Neuronal stem cell (in vitro differentiated cells): ENCODE data around the gene SPSB3.
A peak's percentile ranks its signal among the peaks of the same experiment; 100 is the strongest.

Experiments used
- DNase-seq: peaks from one replicate; pipeline ENCODE4 v3.0.0-alpha.2; 2013; ENCODE audit warnings: low spot score
- H2AFZ ChIP-seq: one replicate; pipeline ENCODE4 v1.6.1; 2013; ENCODE audit warnings: mild to moderate bottlenecking, low read length, inconsistent platforms
- H2AK5ac ChIP-seq: 2 replicates; pipeline ENCODE4 v1.6.1; 2013; ENCODE audit warnings: low read depth, mild to moderate bottlenecking, inconsistent platforms, low read length, moderate library complexity, mixed read lengths
- H2BK120ac ChIP-seq: 2 replicates; pipeline ENCODE4 v1.6.1; 2013; ENCODE audit warnings: low read depth, mild to moderate bottlenecking, inconsistent platforms, low read length, moderate library complexity, mixed read lengths
- H2BK12ac ChIP-seq: one replicate; pipeline ENCODE4 v1.6.1; 2013; ENCODE audit warnings: low read length, inconsistent platforms
- H2BK15ac ChIP-seq: 2 replicates; pipeline ENCODE4 v1.6.1; 2013; ENCODE audit warnings: mild to moderate bottlenecking, low read length, inconsistent platforms, mixed read lengths
- H2BK5ac ChIP-seq: one replicate; pipeline ENCODE4 v1.6.1; 2013; ENCODE audit warnings: inconsistent platforms, mild to moderate bottlenecking, low read length, moderate library complexity
- H3K14ac ChIP-seq: one replicate; pipeline ENCODE4 v1.6.1; 2013; ENCODE audit warnings: low read length, inconsistent platforms
- H3K18ac ChIP-seq: 2 replicates; pipeline ENCODE4 v1.6.1; 2013; ENCODE audit warnings: low read length, inconsistent platforms
- H3K23ac ChIP-seq: 2 replicates; pipeline ENCODE4 v1.6.1; 2013; ENCODE audit warnings: low read depth, mild to moderate bottlenecking, mixed read lengths, low read length, inconsistent platforms; ENCODE audit not compliant: poor library complexity
- H3K27ac ChIP-seq: replicated peaks from 3 replicates; pipeline ENCODE4 v1.5.1; 2013; ENCODE audit warnings: low read length, inconsistent platforms
- H3K27me3 ChIP-seq, 3 experiments: 2 replicates each; pipeline ENCODE4 v1.6.1; 2013; ENCODE audit warnings: low read length in 3 of 3, mild to moderate bottlenecking in 2 of 3, inconsistent platforms in 1 of 3, low read depth in 1 of 3, mixed read lengths in 1 of 3, moderate library complexity in 1 of 3; ENCODE audit not compliant: control insufficient read depth in 3 of 3, insufficient read depth in 3 of 3
- H3K36me3 ChIP-seq, 2 donors: replicated peaks in 1 of 2; 2 replicates each; pipeline ENCODE4 v1.6.1; 2013; ENCODE audit warnings: low read length in 2 of 2; ENCODE audit not compliant: control insufficient read depth in 2 of 2, insufficient read depth in 2 of 2
- H3K4ac ChIP-seq: 2 replicates; pipeline ENCODE4 v1.6.1; 2013; ENCODE audit warnings: inconsistent platforms, mild to moderate bottlenecking, low read length, moderate library complexity
- H3K4me1 ChIP-seq, 2 donors: 1 replicate in 1 of 2; 2 replicates in 1 of 2; pipeline ENCODE4 v1.6.1; 2013; ENCODE audit warnings: low read length in 2 of 2, low read depth in 1 of 2; ENCODE audit not compliant: control insufficient read depth in 2 of 2, insufficient read depth in 1 of 2
- H3K4me2 ChIP-seq: one replicate; pipeline ENCODE4 v1.6.1; 2013; ENCODE audit warnings: mild to moderate bottlenecking, low read length, inconsistent platforms; ENCODE audit not compliant: insufficient read depth, poor library complexity, severe bottlenecking
- H3K4me3 ChIP-seq, 2 donors: 2 replicates each; pipeline ENCODE4 v1.5.1; 2013; ENCODE audit warnings: low read length in 2 of 2, mild to moderate bottlenecking in 2 of 2, inconsistent platforms in 1 of 2, moderate library complexity in 1 of 2
- H3K79me1 ChIP-seq: one replicate; pipeline ENCODE4 v1.6.1; 2013; ENCODE audit warnings: low read depth, mild to moderate bottlenecking, inconsistent platforms, low read length, moderate library complexity
- H3K9ac ChIP-seq: one replicate; pipeline ENCODE4 v1.6.1; 2013; ENCODE audit warnings: mild to moderate bottlenecking, low read depth, low read length, inconsistent platforms; ENCODE audit not compliant: poor library complexity
- H3K9me3 ChIP-seq, 2 donors: replicated peaks in 1 of 2; 2 replicates each; pipeline versions ENCODE3 to v1.6.1; 2013; ENCODE audit warnings: low read length in 2 of 2, mild to moderate bottlenecking in 2 of 2, inconsistent platforms in 1 of 2, low read depth in 1 of 2, mixed read lengths in 1 of 2, moderate library complexity in 1 of 2; ENCODE audit not compliant: control insufficient read depth in 2 of 2, insufficient read depth in 1 of 2
- H4K8ac ChIP-seq: one replicate; pipeline ENCODE4 v1.6.1; 2013; ENCODE audit warnings: low read depth, mild to moderate bottlenecking, inconsistent platforms, low read length, moderate library complexity
- H4K91ac ChIP-seq: one replicate; pipeline ENCODE4 v1.6.1; 2013; ENCODE audit warnings: low read length, low read depth, mild to moderate bottlenecking, inconsistent platforms; ENCODE audit not compliant: poor library complexity
- WGBS, 2 donors: extraction: QIAGEN DNeasy Blood & Tissue Kit; methylation state at CpG; one replicate each; pipeline ENCODE4 v1.1.7; 2013; ENCODE audit warnings: missing lambda C conversion rate in 2 of 2, mixed read lengths in 1 of 2; ENCODE audit not compliant: insufficient read length in 2 of 2, insufficient replicate concordance in 1 of 2; ENCODE audit errors: extremely low coverage in 2 of 2; 5-methylcytosine and 5-hydroxymethylcytosine counted together

The SPSB3 gene

DNA sequence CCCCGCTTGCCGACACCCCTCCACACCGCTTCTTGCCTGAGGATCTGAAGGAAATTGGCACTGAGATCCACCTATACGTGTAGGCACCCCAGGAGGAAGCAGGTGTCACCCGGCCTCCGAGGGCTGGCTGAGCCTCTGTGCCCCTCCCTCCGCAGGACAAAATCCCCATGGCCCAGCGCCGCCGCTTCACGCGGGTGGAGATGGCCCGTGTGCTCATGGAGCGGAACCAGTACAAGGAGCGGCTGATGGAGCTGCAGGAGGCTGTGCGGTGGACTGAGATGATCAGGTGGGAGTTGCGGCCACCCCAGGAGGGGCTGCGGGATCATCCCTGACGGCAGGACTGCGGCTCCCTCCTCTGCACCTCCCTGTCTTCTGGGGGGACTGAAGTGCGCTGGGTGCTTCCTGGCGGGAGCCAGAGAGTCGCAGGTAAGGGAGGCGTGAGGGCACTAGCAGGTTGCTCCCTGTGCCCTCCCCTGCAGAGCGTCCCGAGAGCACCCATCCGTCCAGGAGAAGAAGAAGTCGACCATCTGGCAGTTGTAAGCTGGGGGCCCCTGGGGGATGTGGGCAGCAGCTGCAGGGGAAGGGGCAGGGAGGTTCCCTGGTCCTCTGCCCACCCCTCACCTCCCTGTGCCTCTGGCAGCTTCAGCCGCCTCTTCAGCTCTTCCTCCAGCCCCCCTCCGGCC lies 20.0 kb downstream of the SPSB3 start:
- Histone ChIP-seq H3K14ac (no peak overlapping the region), H2BK12ac (no peak overlapping the region), H3K4ac (no peak overlapping the region), H3K18ac (no peak overlapping the region), H3K4me1 (peaks cover 0 to 11% of the 10 kb centered on the region in 2 donors), H3K23ac (peak overlapping the region; percentile 65), H4K8ac (no peak overlapping the region), H2AK5ac (no peak overlapping the region), H2BK5ac (no peak overlapping the region), H3K79me1 (no peaks in the 10 kb centered on the region), H3K9me3 (no peaks in the 10 kb centered on the region), H4K91ac (no peak overlapping the region), H3K36me3 (peaks cover 33 to 77% of the 10 kb centered on the region in 2 donors), H2AFZ (no peak overlapping the region), H2BK120ac (no peak overlapping the region), H2BK15ac (no peak overlapping the region), H3K4me3 (no peak overlapping the region), H3K27ac (no peak overlapping the region), H3K27me3 (no peaks in the 10 kb centered on the region), H3K4me2 (no peak overlapping the region), H3K9ac (peak overlapping the region; percentile 0)
- no CpG with 5 or more reads among the region's 30 CpGs for WGBS, 2 donors
- DNase-seq, result no peak

DNA sequence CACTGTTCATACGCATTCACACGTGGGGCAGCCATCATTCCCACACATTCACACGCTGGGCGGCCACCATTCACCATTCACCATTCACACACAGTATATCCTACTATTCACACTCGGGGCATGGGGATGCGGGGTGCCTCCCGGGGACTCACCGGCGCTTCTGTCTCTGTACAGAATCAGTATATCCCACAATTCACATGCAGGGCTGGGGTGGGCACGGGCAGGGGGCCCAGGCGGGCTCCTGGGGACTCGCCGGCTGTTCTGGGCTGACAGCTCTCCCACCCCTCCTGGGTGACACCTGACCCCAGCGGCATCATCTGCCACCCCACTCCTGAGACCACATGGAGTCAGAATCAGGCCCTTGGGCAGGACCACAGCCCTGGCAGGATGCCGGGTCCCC lies 20.6 kb downstream of the SPSB3 start:
- no peak overlapping the region for H3K27ac ChIP-seq
- H4K8ac ChIP-seq, result no peak overlapping the region
- H3K4me1 ChIP-seq, result peaks cover 0 to 11% of the 10 kb centered on the region in 2 donors
- no peaks in the 10 kb centered on the region for H3K79me1 ChIP-seq
- no peak overlapping the region for H2BK120ac ChIP-seq
- no peak overlapping the region for H3K4me3 ChIP-seq
- DNase-seq, result no peak
- H2BK15ac ChIP-seq, result no peak overlapping the region
- peaks cover 32 to 74% of the 10 kb centered on the region in 2 donors for H3K36me3 ChIP-seq
- H2AFZ ChIP-seq, result no peak overlapping the region
- WGBS, 2 donors, result no CpG with 5 or more reads among the region's 15 CpGs
- no peak overlapping the region for H2AK5ac ChIP-seq
- H4K91ac ChIP-seq, result no peak overlapping the region
- H3K9ac ChIP-seq, result peak overlapping the region; percentile 0
- H3K9me3 ChIP-seq, result no peaks in the 10 kb centered on the region
- H3K18ac ChIP-seq, result no peak overlapping the region
- H2BK12ac ChIP-seq, result no peak overlapping the region
- no peak overlapping the region for H3K23ac ChIP-seq
- no peak overlapping the region for H2BK5ac ChIP-seq
- H3K4ac ChIP-seq, result no peak overlapping the region
- H3K14ac ChIP-seq, result no peak overlapping the region
- no peak overlapping the region for H3K4me2 ChIP-seq
- H3K27me3 ChIP-seq, result no peaks in the 10 kb centered on the region

DNA sequence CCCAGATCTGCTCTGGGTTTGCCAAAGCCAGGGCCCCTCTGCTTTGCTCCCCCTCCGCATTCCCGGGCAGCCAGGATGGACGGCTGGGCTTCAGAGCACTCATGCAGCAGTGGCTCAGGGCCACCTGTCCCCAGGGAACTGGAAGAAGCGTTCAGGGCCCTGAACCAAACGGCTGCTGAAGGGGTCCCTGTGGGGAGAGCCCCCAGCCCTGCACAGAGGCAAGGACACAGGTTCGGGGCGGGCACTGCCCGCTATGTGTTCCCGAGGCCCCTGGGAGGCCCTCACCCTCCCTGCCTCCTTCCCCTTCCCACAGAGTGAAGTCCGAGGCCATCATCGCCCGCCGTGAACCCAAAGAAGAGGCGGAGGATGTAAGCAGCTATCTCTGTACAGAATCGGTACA lies 21.5 kb downstream of the SPSB3 start:
- no peaks in the 10 kb centered on the region for H3K9me3 ChIP-seq
- H3K14ac ChIP-seq, result no peak overlapping the region
- H3K79me1 ChIP-seq, result no peaks in the 10 kb centered on the region
- H3K27ac ChIP-seq, result no peak overlapping the region
- no peak overlapping the region for H4K8ac ChIP-seq
- no peak overlapping the region for H3K4me3 ChIP-seq
- peaks cover 31 to 72% of the 10 kb centered on the region in 2 donors for H3K36me3 ChIP-seq
- no peak overlapping the region for H3K4me2 ChIP-seq
- WGBS, 2 donors, result no CpG with 5 or more reads among the region's 15 CpGs
- H3K4ac ChIP-seq, result no peak overlapping the region
- H2BK15ac ChIP-seq, result no peak overlapping the region
- no peak overlapping the region for H3K9ac ChIP-seq
- DNase-seq, result no peak
- H4K91ac ChIP-seq, result no peak overlapping the region
- H2AFZ ChIP-seq, result no peak overlapping the region
- H3K27me3 ChIP-seq, result no peaks in the 10 kb centered on the region
- peaks cover 0 to 11% of the 10 kb centered on the region in 2 donors for H3K4me1 ChIP-seq
- no peak overlapping the region for H2BK120ac ChIP-seq
- H2BK5ac ChIP-seq, result no peak overlapping the region
- no peak overlapping the region for H3K18ac ChIP-seq
- H3K23ac ChIP-seq, result no peak overlapping the region
- no peak overlapping the region for H2BK12ac ChIP-seq
- no peak overlapping the region for H2AK5ac ChIP-seq

DNA sequence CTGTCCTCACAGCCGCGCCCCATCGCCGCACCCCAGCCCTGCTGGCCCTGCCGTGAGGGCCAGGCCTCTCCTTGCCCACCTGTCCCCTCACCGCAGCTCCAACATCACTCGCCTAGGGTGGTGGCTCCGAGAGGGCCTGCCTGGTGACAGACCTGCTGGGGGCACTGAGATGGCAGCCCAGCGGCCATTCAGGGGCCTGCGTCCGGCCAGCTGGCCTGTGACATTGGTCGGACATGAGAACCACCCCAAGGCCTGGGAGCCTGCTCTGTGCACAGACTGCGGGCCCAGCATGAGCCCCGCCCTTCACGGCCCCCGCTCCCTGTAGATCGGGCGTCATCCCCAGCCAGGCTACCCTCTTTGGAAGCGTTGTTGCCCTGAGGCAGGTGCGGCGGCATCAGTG lies 22.9 kb downstream of the SPSB3 start:
- no peak overlapping the region for H3K9ac ChIP-seq
- no peak overlapping the region for H3K4me3 ChIP-seq
- H3K79me1 ChIP-seq, result no peaks in the 10 kb centered on the region
- H3K4ac ChIP-seq, result no peak overlapping the region
- no peak overlapping the region for H3K4me2 ChIP-seq
- no peak overlapping the region for H2BK120ac ChIP-seq
- no peak overlapping the region for H2AK5ac ChIP-seq
- H3K27me3 ChIP-seq, result no peaks in the 10 kb centered on the region
- H3K27ac ChIP-seq, result no peak overlapping the region
- no peak overlapping the region for H2AFZ ChIP-seq
- DNase-seq, result no peak
- no peak overlapping the region for H4K8ac ChIP-seq
- H4K91ac ChIP-seq, result no peak overlapping the region
- no peak overlapping the region for H2BK12ac ChIP-seq
- H3K18ac ChIP-seq, result no peak overlapping the region
- no CpG with 5 or more reads among the region's 21 CpGs for WGBS, 2 donors
- peaks cover 0 to 11% of the 10 kb centered on the region in 2 donors for H3K4me1 ChIP-seq
- no peak overlapping the region for H3K23ac ChIP-seq
- H3K14ac ChIP-seq, result no peak overlapping the region
- peaks cover 22 to 68% of the 10 kb centered on the region in 2 donors for H3K36me3 ChIP-seq
- H2BK5ac ChIP-seq, result no peak overlapping the region
- no peak overlapping the region for H2BK15ac ChIP-seq
- H3K9me3 ChIP-seq, result no peaks in the 10 kb centered on the region
